OCI-LY1 (cell line): ENCODE data around the gene ASB10.

Experiments used
- H2AFZ ChIP-seq: fragments of 200-600 bp; sonication (generic), shearing (Covaris generic); 2 replicates; pipeline ENCODE4 v1.6.0; 2014; ENCODE audit warnings: antibody characterized with exemption, mild to moderate bottlenecking, low read length
- H3F3A ChIP-seq: fragments of 200-600 bp; sonication (generic), shearing (Covaris generic); 2 replicates; pipeline ENCODE4 v1.6.0; 2014; ENCODE audit warnings: mild to moderate bottlenecking, antibody characterized with exemption, low read length, moderate library complexity; ENCODE audit not compliant: insufficient read depth
- H3K27ac ChIP-seq: fragments of 200-600 bp; sonication (generic); 2 replicates; pipeline ENCODE4 v1.5.1; 2014; ENCODE audit warnings: low read length, mixed run types, mild to moderate bottlenecking, low read depth; ENCODE audit not compliant: poor library complexity, severe bottlenecking
- H3K27me3 ChIP-seq: fragments of 200-600 bp; sonication (generic); 2 replicates; pipeline ENCODE4 v1.6.0; 2014; ENCODE audit warnings: antibody characterized with exemption, mild to moderate bottlenecking, low read length, moderate library complexity; ENCODE audit not compliant: insufficient read depth
- H3K36me3 ChIP-seq: fragments of 200-600 bp; sonication (generic); 2 replicates; pipeline ENCODE4 v1.6.1; 2014; ENCODE audit warnings: mild to moderate bottlenecking, antibody characterized with exemption, low read length, moderate library complexity, mixed read lengths; ENCODE audit not compliant: insufficient read depth
- H3K4me1 ChIP-seq: fragments of 200-600 bp; sonication (generic); 2 replicates; pipeline ENCODE4 v1.5.1; 2014; ENCODE audit warnings: mild to moderate bottlenecking, low read length, moderate library complexity; ENCODE audit not compliant: insufficient read depth, severe bottlenecking
- H3K4me2 ChIP-seq: fragments of 200-600 bp; sonication (generic), shearing (Covaris generic); 2 replicates; pipeline ENCODE4 v1.6.1; 2014; ENCODE audit warnings: low read length
- H3K4me3 ChIP-seq: fragments of 200-600 bp; sonication (generic); 2 replicates; pipeline ENCODE4 v1.5.1; 2014; ENCODE audit warnings: low read length, low read depth, mild to moderate bottlenecking, mixed read lengths; ENCODE audit not compliant: poor library complexity, severe bottlenecking
- H3K79me2 ChIP-seq: fragments of 200-600 bp; shearing (Covaris generic); 2 replicates; pipeline ENCODE4 v1.6.1; 2016; ENCODE audit warnings: mixed run types, low read length, mixed read lengths; ENCODE audit not compliant: insufficient read depth
- H3K9ac ChIP-seq: fragments of 200-600 bp; sonication (generic), shearing (Covaris generic); 2 replicates; pipeline ENCODE4 v1.6.1; 2014; ENCODE audit warnings: mild to moderate bottlenecking, low read length, mixed read lengths
- H3K9me2 ChIP-seq: fragments of 200-600 bp; sonication (generic), shearing (Covaris generic); 2 replicates; pipeline ENCODE4 v1.6.1; 2014; ENCODE audit warnings: low read depth, mild to moderate bottlenecking, low read length, mixed read lengths
- H3K9me3 ChIP-seq: fragments of 200-600 bp; shearing (Covaris generic); 2 replicates; pipeline ENCODE4 v1.6.1; 2014; ENCODE audit warnings: low read length, mixed read lengths
- H4K20me1 ChIP-seq: fragments of 200-600 bp; sonication (generic), shearing (Covaris generic); 2 replicates; pipeline ENCODE4 v1.6.0; 2016; ENCODE audit warnings: mild to moderate bottlenecking, low read length; ENCODE audit not compliant: insufficient read depth
- EZH2 ChIP-seq: fragments of 200-600 bp; sonication (generic), shearing (Covaris generic); IDR thresholded peaks from 2 replicates; pipeline ENCODE4 v1.8.0; 2017; ENCODE audit warnings: borderline replicate concordance, mixed run types, mild to moderate bottlenecking, antibody characterized with exemption, low read length, moderate library complexity, mixed read lengths
- TF ChIP-seq, protein P1 (sequence below): fragments of 200-600 bp; sonication (generic), shearing (Covaris generic); IDR thresholded peaks from 2 replicates; pipeline ENCODE4 v1.5.1; 2017; ENCODE audit warnings: mild to moderate bottlenecking, antibody characterized with exemption, low read length, moderate library complexity, mixed read lengths

Gene ASB10

GRCh38 chr7:151157645-151158329 lies 29.3 kb downstream of the ASB10 start:
- H3K4me2 ChIP-seq: no peak overlapping the region
- H3K9me2 ChIP-seq: no peaks in the 10 kb centered on the region
- no peak for TF ChIP-seq EZH2
- TF ChIP-seq, protein P1, sequence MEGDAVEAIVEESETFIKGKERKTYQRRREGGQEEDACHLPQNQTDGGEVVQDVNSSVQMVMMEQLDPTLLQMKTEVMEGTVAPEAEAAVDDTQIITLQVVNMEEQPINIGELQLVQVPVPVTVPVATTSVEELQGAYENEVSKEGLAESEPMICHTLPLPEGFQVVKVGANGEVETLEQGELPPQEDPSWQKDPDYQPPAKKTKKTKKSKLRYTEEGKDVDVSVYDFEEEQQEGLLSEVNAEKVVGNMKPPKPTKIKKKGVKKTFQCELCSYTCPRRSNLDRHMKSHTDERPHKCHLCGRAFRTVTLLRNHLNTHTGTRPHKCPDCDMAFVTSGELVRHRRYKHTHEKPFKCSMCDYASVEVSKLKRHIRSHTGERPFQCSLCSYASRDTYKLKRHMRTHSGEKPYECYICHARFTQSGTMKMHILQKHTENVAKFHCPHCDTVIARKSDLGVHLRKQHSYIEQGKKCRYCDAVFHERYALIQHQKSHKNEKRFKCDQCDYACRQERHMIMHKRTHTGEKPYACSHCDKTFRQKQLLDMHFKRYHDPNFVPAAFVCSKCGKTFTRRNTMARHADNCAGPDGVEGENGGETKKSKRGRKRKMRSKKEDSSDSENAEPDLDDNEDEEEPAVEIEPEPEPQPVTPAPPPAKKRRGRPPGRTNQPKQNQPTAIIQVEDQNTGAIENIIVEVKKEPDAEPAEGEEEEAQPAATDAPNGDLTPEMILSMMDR: no peak
- H3F3A ChIP-seq: no peaks in the 10 kb centered on the region
- H4K20me1 ChIP-seq: no peaks in the 10 kb centered on the region
- no peaks in the 10 kb centered on the region for H3K9me3 ChIP-seq
- no peaks in the 10 kb centered on the region for H3K27me3 ChIP-seq
- no peaks in the 10 kb centered on the region for H3K79me2 ChIP-seq
- no peak overlapping the region for H3K4me3 ChIP-seq
- H3K9ac ChIP-seq: no peak overlapping the region
- H2AFZ ChIP-seq: no peak overlapping the region
- no peaks in the 10 kb centered on the region for H3K4me1 ChIP-seq
- H3K27ac ChIP-seq: no peak overlapping the region
- H3K36me3 ChIP-seq: no peaks in the 10 kb centered on the region

GRCh38 chr7:151152643-151153513 lies 34.2 kb downstream of the ASB10 start:
- Histone ChIP-seq H3K36me3 (no peaks in the 10 kb centered on the region), H3K9me3 (no peaks in the 10 kb centered on the region), H3K27ac (no peak overlapping the region), H3K9me2 (no peaks in the 10 kb centered on the region), H4K20me1 (no peaks in the 10 kb centered on the region), H3K27me3 (peaks cover 9% of the 10 kb centered on the region; the same call in 1 of the 2 replicates), H3F3A (no peaks in the 10 kb centered on the region), H3K79me2 (no peaks in the 10 kb centered on the region), H3K4me1 (no peaks in the 10 kb centered on the region), H3K9ac (no peak overlapping the region), H3K4me2 (no peak overlapping the region), H2AFZ (no peak overlapping the region), H3K4me3 (no peak overlapping the region)
- TF ChIP-seq, protein P1: no peak
- no peak for TF ChIP-seq EZH2

GRCh38 chr7:151150388-151150787 lies 36.7 kb downstream of the ASB10 start:
- Histone ChIP-seq H3K27me3 (peaks cover 9% of the 10 kb centered on the region; the same call in 1 of the 2 replicates), H3K27ac (no peak overlapping the region), H3K9me3 (no peaks in the 10 kb centered on the region), H2AFZ (no peak overlapping the region), H3K4me3 (no peak overlapping the region), H3K4me2 (no peak overlapping the region), H3K9ac (no peak overlapping the region), H3F3A (no peaks in the 10 kb centered on the region), H4K20me1 (no peaks in the 10 kb centered on the region), H3K79me2 (no peaks in the 10 kb centered on the region), H3K4me1 (no peaks in the 10 kb centered on the region), H3K9me2 (no peaks in the 10 kb centered on the region), H3K36me3 (no peaks in the 10 kb centered on the region)
- TF ChIP-seq EZH2: no peak
- TF ChIP-seq, protein P1: no peak
